PC-3 (cell line): ENCODE results near the gene LEMD2.

Source experiments
- CTCF ChIP-seq: fragments of 300-600 bp; sonication (generic); conservative IDR thresholded peaks from 2 replicates; pipeline ENCODE4 v1.5.1; 2017; ENCODE audit warnings: antibody characterized with exemption, low read depth, mild to moderate bottlenecking, low read length
- EZH2phosphoT487 ChIP-seq: fragments of 300-600 bp; sonication (generic); IDR thresholded peaks from 2 replicates; pipeline ENCODE4 v1.6.1; 2018; ENCODE audit warnings: mild to moderate bottlenecking, antibody characterized with exemption, low read length, borderline replicate concordance

- TF ChIP-seq CTCF (no peak), EZH2phosphoT487 (no peak)
These were observed 34.9 kb upstream of the LEMD2 start for GRCh38 chr6:33823806-33824205.
